BLaER1 (cell line): ENCODE measurements around the gene KANK4.
A peak's percentile ranks its signal among the peaks of the same experiment; 100 is the strongest.

Source experiments
- H3K27ac ChIP-seq: shearing (Covaris generic); formaldehyde crosslinking; 2 replicates; pipeline ENCODE4 v1.8.1; 2022
- H3K27me3 ChIP-seq: shearing (Covaris generic); formaldehyde crosslinking; 2 replicates; pipeline ENCODE4 v1.8.1; 2022
- H3K36me3 ChIP-seq: shearing (Covaris generic); formaldehyde crosslinking; 2 replicates; pipeline ENCODE4 v1.8.1; 2022
- H3K4me1 ChIP-seq: shearing (Covaris generic); formaldehyde crosslinking; 2 replicates; pipeline ENCODE4 v1.8.1; 2022
- H3K4me2 ChIP-seq: shearing (Covaris generic); formaldehyde crosslinking; 2 replicates; pipeline ENCODE4 v1.8.1; 2022
- H3K4me3 ChIP-seq: shearing (Covaris generic); formaldehyde crosslinking; 2 replicates; pipeline ENCODE4 v1.8.1; 2022
- H3K9ac ChIP-seq: shearing (Covaris generic); formaldehyde crosslinking; 2 replicates; pipeline ENCODE4 v1.8.1; 2022
- H3K9me3 ChIP-seq: shearing (Covaris generic); formaldehyde crosslinking; 2 replicates; pipeline ENCODE4 v1.8.1; 2022
- H4K20me1 ChIP-seq: shearing (Covaris generic); formaldehyde crosslinking; 2 replicates; pipeline ENCODE4 v1.8.1; 2022
- Cebpa-rat ChIP-seq: shearing (Covaris generic); IDR thresholded peaks from 2 replicates; pipeline ENCODE4 v1.8.1; 2022

KANK4 gene

DNA sequence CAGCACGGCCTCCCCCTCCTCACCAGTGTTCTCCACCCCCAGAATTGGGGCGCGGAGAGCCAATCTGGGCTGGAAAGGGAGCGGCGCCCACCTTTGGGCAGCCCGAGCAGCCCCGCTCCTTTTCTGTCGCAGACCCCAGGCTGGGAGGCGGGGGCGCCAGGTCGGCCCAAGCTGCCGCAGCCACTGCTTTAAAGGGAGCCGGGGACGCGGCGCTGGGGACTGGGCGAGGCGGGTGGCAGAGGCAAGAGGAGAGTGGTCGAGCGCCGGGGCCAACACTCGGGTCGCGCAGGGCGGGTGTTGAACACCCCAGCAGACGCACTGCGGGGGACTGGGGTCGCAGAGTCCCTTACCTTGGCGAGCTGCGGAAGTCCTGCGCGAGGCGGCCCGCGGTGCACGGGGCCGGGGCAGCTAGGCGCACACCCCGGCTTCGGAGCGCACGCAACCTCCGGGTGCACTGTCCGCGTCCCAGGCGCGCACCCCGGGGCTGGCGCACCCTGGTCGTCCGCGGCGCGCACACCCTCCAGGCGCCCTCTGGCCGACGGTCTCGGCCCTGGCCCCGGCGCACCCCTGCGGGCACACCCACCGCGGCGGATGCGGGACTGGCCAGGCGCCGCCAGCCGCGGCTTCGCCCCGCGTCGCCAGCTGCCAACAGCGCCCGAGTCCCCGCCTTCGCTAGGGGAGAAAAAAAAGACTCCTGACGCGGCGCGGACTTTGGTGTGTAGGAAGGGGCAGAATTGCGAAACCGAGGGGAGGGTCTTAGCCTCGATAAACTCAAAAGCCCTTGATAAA lies at the start of gene KANK4:
TSS of gene KANK4 (minus strand) at position 679 of the 789 bp plus-strand sequence. CDS start 37,870 bp downstream, outside the sequence.
- 0 out of 2 replicates have a peak within 1 kb of the TSS, but pooled peaks have one; percentile 9 for H3K4me2 ChIP-seq
- TF ChIP-seq Cebpa-rat, result no peak
- H3K4me1 ChIP-seq, result no peaks in the 10 kb centered on the region
- H3K9ac ChIP-seq, result no peak within 1 kb of the TSS
- H3K9me3 ChIP-seq, result peaks cover 23% of the 10 kb centered on the region
- no peaks in the 10 kb centered on the region for H3K36me3 ChIP-seq
- no peak within 1 kb of the TSS for H3K27ac ChIP-seq
- H3K27me3 ChIP-seq, result peaks cover 39% of the 10 kb centered on the region
- H3K4me3 ChIP-seq, result peak within 1 kb of the TSS; percentile 33; the same call in 1 of the 2 replicates
- no peaks in the 10 kb centered on the region for H4K20me1 ChIP-seq

DNA sequence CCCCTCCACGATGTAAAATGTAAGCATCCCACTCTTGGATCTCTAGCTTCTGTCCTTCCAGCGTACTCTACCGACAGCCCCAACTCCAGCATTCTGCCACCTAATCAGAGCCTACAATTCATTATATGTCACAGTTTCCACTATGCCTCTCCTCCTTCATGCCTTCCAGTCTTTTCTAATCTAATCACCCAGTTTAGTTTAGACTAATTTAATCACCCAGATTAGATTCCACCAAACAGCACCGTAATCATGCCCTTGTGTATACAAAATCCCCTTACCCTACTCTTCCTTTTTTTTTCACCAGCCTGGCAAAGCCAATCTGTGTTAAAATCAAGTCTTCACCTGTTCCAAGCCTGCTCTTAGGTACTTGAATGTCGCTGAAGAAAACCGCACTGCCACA lies 49.8 kb upstream of the KANK4 start:
- H3K36me3 ChIP-seq, result no peaks in the 10 kb centered on the region
- no peaks in the 10 kb centered on the region for H3K9me3 ChIP-seq
- H4K20me1 ChIP-seq, result no peaks in the 10 kb centered on the region
- H3K4me1 ChIP-seq, result no peaks in the 10 kb centered on the region
- H3K9ac ChIP-seq, result no peak overlapping the region
- H3K27me3 ChIP-seq, result no peaks in the 10 kb centered on the region
- TF ChIP-seq Cebpa-rat, result no peak
- no peak overlapping the region for H3K4me3 ChIP-seq
- no peak overlapping the region for H3K27ac ChIP-seq
- H3K4me2 ChIP-seq, result no peak overlapping the region

DNA sequence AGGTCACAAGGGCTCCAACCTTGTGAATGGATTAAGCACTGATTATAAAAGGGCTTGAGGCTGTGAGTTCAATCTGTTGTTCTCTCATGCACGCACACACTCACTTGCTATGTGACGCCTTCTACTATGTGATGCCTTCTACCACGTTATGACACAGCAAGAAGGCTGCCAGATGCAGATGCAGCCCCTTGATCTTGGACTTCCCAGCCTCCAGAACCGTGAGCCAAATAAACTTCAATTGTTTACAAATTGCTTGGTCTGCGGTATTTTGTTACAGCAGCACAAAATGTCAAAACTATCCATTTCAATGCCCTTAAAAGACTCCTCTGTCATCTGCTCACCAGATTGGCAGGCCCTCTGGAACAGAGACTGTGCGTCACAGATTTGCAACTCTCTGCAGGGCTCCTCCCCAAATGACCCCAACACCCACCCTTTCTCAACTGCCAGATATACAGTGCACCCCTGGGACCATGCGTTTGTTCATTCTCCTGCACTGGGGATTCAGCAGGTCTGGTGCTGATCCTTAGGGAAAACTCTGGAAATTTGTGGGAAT lies 47.8 kb upstream of the KANK4 start:
- no peak overlapping the region for H3K27ac ChIP-seq
- no peak overlapping the region for H3K9ac ChIP-seq
- H3K4me2 ChIP-seq, result no peak overlapping the region
- H3K9me3 ChIP-seq, result no peaks in the 10 kb centered on the region
- no peaks in the 10 kb centered on the region for H3K27me3 ChIP-seq
- H3K4me1 ChIP-seq, result no peaks in the 10 kb centered on the region
- no peaks in the 10 kb centered on the region for H3K36me3 ChIP-seq
- H4K20me1 ChIP-seq, result no peaks in the 10 kb centered on the region
- TF ChIP-seq Cebpa-rat, result no peak
- no peak overlapping the region for H3K4me3 ChIP-seq

DNA sequence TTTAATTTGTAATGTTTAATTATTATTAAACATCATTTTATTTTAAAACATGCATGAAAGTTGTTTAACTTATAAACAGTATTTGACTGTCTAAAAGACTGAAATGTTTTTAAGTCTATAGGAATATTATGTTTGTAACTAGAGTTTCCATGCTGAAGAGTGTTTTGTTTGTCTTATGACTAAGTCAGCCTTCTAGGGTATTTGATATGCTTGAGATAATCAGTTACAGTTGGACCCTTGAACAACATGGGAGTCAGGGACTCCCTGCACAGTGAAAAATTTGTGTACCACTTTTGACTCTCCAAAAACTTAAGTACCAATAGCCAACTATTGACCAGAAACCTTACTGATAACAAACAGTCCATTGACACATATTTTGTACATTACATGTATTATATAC lies 45.5 kb upstream of the KANK4 start:
- H3K4me1 ChIP-seq, result no peaks in the 10 kb centered on the region
- H3K27ac ChIP-seq, result no peak overlapping the region
- no peaks in the 10 kb centered on the region for H4K20me1 ChIP-seq
- no peaks in the 10 kb centered on the region for H3K36me3 ChIP-seq
- no peak overlapping the region for H3K4me3 ChIP-seq
- TF ChIP-seq Cebpa-rat, result no peak
- no peak overlapping the region for H3K4me2 ChIP-seq
- no peaks in the 10 kb centered on the region for H3K9me3 ChIP-seq
- no peak overlapping the region for H3K9ac ChIP-seq
- no peaks in the 10 kb centered on the region for H3K27me3 ChIP-seq

DNA sequence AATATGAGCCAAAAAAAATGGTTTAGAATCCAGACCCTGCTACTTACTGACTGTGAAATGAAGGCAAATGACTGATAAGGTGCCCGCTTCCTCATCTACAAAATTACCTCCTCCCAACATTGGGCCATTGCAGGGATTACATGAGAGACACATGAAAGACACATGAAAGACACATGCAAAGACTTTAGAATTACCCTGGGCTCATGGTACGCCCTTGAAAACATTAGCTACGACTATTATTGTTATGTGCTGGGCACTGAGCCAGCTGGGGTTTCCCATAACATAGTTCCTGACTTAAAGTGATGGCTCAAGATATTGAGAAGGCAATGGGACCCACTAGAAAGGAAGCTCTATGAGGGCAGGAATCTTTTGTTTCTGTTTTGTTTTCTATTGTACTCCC lies 43.7 kb upstream of the KANK4 start:
- H3K36me3 ChIP-seq, result no peaks in the 10 kb centered on the region
- no peak overlapping the region for H3K9ac ChIP-seq
- no peak overlapping the region for H3K4me2 ChIP-seq
- H3K4me1 ChIP-seq, result no peaks in the 10 kb centered on the region
- H3K27ac ChIP-seq, result no peak overlapping the region
- TF ChIP-seq Cebpa-rat, result no peak
- no peaks in the 10 kb centered on the region for H3K27me3 ChIP-seq
- no peak overlapping the region for H3K4me3 ChIP-seq
- no peaks in the 10 kb centered on the region for H4K20me1 ChIP-seq
- no peaks in the 10 kb centered on the region for H3K9me3 ChIP-seq

DNA sequence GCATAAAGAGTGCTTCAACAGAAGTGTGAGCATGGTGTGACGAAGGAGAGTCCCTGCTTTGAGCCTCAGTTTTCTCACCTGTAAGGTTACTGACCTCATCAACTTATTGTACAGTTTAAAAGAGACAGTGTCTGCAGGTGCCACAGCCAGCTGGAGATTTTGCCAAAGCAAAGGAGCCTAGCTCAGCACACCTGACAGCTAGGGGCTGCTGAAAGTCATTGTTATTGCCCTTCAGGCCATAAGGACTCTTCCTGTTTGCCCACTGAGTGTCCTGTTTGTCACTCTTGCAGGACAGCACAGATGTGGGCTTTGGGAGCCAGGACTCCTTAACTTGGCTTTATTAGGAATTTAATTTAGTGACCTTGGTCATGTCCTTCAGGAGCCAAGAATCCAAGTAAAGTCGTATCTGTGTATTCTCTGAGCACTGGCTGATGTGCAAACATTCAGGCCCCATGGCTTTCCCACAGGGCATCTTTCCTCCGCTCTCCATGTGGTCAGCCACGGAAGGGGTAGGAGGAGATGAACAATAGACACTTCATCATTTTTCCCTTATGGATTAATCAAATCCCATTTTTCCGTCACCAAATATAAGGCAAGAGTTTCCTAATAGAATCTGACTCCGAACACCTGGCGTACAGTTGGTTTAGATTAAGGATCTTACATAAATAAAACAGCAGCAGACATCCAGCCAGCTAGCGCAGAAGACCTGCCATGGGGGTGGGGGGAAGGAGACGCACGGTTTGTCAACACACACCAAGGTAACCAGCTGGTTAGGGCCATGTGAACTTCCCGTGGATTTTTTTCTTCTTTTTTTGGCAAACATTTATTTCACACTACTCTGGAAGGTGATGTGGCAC lies 43.1 kb upstream of the KANK4 start:
- TF ChIP-seq Cebpa-rat, result no peak
- no peaks in the 10 kb centered on the region for H3K36me3 ChIP-seq
- no peaks in the 10 kb centered on the region for H3K4me1 ChIP-seq
- no peaks in the 10 kb centered on the region for H3K9me3 ChIP-seq
- H3K4me2 ChIP-seq, result no peak overlapping the region
- H3K27ac ChIP-seq, result no peak overlapping the region
- no peaks in the 10 kb centered on the region for H4K20me1 ChIP-seq
- H3K4me3 ChIP-seq, result no peak overlapping the region
- H3K9ac ChIP-seq, result no peak overlapping the region
- no peaks in the 10 kb centered on the region for H3K27me3 ChIP-seq

DNA sequence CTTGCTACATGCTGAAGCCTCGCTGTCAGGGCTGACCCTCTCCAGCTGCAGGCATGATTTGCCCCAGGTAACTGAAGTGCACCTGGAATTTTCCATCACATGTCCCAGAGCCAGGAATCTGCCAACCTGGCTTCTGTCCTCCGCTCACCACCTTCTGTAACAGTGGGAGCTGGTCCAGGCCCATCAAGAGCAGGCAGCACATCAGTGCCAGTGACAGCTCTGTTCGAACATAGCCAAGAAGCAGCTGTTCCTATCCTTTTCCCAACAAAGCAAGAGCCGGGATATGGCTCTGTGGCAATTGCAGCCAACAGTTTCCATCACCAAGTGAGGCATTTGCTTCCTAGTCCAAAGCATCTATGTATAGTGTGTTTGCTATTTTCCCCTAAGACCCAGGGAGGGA lies 42.2 kb upstream of the KANK4 start:
- no peak overlapping the region for H3K9ac ChIP-seq
- no peaks in the 10 kb centered on the region for H3K4me1 ChIP-seq
- H3K9me3 ChIP-seq, result no peaks in the 10 kb centered on the region
- H3K27ac ChIP-seq, result no peak overlapping the region
- no peak overlapping the region for H3K4me3 ChIP-seq
- no peak for TF ChIP-seq Cebpa-rat
- no peaks in the 10 kb centered on the region for H3K36me3 ChIP-seq
- no peak overlapping the region for H3K4me2 ChIP-seq
- H3K27me3 ChIP-seq, result no peaks in the 10 kb centered on the region
- H4K20me1 ChIP-seq, result no peaks in the 10 kb centered on the region

DNA sequence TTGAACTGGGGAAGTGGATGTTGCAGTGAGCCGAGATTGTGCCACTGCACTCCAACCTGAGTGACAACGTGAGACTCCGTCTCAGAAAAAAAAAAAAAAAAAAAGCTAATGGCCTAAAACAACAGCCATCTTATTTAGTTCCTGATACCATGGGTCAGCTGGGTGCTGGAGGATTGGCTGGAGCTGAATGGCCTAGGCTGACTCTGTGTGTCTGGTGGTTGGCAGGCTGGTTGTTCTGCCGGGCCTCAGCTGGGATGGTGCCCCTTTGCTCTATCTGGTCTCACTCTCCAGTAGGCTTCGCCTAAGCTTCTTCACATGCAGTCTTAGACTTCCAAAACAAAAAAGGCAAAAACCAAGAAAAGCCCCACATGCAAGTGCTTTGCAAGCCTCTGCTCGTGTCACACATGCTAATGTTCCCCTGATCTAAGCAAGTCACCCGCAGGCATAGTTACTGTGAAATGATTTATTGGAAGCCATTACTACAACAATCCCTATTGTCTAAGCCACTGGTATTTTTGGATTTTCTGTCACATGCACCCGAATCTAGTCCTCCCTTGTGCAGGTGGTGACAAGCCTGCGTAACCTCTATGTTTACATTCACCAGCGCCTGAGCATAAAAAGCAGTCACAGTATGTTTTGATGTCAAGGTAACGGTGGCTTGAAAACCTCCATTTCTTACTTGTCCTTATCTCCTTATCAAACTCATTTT lies 39.6 kb upstream of the KANK4 start:
- Histone ChIP-seq H3K4me1 (no peaks in the 10 kb centered on the region), H3K27me3 (no peaks in the 10 kb centered on the region), H3K4me3 (no peak overlapping the region), H3K9ac (no peak overlapping the region), H3K9me3 (no peaks in the 10 kb centered on the region), H3K4me2 (no peak overlapping the region), H4K20me1 (no peaks in the 10 kb centered on the region), H3K36me3 (no peaks in the 10 kb centered on the region), H3K27ac (no peak overlapping the region)
- no peak for TF ChIP-seq Cebpa-rat

DNA sequence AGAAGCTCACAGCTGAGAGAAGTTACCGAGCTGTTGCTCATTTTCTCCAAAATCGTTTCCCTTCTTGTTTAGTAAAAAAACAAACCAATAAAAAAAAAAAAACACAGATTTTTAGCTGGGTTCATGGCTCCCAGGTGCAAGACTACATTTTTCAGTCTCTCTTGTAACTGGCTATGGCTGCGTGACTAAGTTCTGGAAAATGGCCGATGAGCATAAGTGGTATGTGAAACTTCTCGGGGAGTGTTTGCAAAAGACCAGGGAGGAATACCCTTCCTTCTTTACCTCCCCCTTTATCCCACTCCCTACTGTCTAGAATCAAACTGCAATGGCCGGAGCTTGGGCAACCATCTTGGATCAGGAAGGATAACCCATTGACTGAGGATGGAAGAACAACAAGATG lies 38.7 kb upstream of the KANK4 start:
- no peaks in the 10 kb centered on the region for H3K4me1 ChIP-seq
- H3K36me3 ChIP-seq, result no peaks in the 10 kb centered on the region
- H4K20me1 ChIP-seq, result no peaks in the 10 kb centered on the region
- H3K27ac ChIP-seq, result no peak overlapping the region
- TF ChIP-seq Cebpa-rat, result no peak
- H3K27me3 ChIP-seq, result no peaks in the 10 kb centered on the region
- no peaks in the 10 kb centered on the region for H3K9me3 ChIP-seq
- H3K4me3 ChIP-seq, result no peak overlapping the region
- no peak overlapping the region for H3K9ac ChIP-seq
- H3K4me2 ChIP-seq, result no peak overlapping the region
